ENCODE results near the gene DNAJB12. TPM values are rescaled to one million over a fixed set of nuclear protein-coding genes. Genes with fewer than 3 reads are reported as not detected.
"Not testable (repeated sequence)": the region's sequence is repeated elsewhere in the genome, so short reads cannot be mapped to it uniquely, and the experiment has no call there.

Gene DNAJB12
- total and polyA plus RNA-seq, 12 donors, result 36.3 to 67.0 (median 47.8) TPM

- H3K27ac ChIP-seq, result peak overlapping the region; percentile 89 to 98 (median 95)
- H3K4me3 ChIP-seq, result peak overlapping the region; percentile 50 to 85 (median 80)
- 38 to 48% (median 42%) methylated on average over 17 to 18 of the region's 18 CpGs for WGBS, 4 donors
- H3K27me3 ChIP-seq, result no peaks in the 10 kb centered on the region
- TF ChIP-seq CTCF (IDR thresholded peaks at IDR 0.05) (no peak), POLR2A (IDR thresholded peaks at IDR 0.05) (peak in 1 of 2 donors; percentile 27)
- H3K36me3 ChIP-seq (replicated peaks in 1 of 2), result peaks cover 0 to 11% of the 10 kb centered on the region in 2 donors
- intact Hi-C loops (cut with DNase I), result loop anchor here in 1 of 2 donors (5.0 kb wide), 1 partner anchor 191 kb away; no protein-coding TSS in a partner anchor
- H3K9me3 ChIP-seq (replicated peaks in 1 of 3), result no peaks in the 10 kb centered on the region
- peak in 6 of 7 donors; percentile 61 to 82 (median 67) for DNase-seq
- peaks cover 13 to 23% of the 10 kb centered on the region in 2 donors for H3K4me1 ChIP-seq (replicated peaks in 1 of 2)
These were observed 1.4 kb downstream of the DNAJB12 start for GRCh38 chr10:72353028-72353964.

GRCh38 chr10:72351479-72351878, 3.2 kb downstream of the DNAJB12 start:
- WGBS, 4 donors, result 89 to 94% (median 90%) methylated on average over 6 of the region's 6 CpGs
- H3K36me3 ChIP-seq (replicated peaks in 1 of 2), result peaks cover 0 to 18% of the 10 kb centered on the region in 2 donors
- H3K9me3 ChIP-seq (replicated peaks in 1 of 3), result no peaks in the 10 kb centered on the region
- no peak for TF ChIP-seq CTCF (IDR thresholded peaks at IDR 0.05)
- no peak for TF ChIP-seq POLR2A (IDR thresholded peaks at IDR 0.05)
- no peak overlapping the region for H3K4me3 ChIP-seq
- DNase-seq, result peak in 2 of 7 donors; percentile 14 to 54
- peaks cover 13 to 23% of the 10 kb centered on the region in 2 donors for H3K4me1 ChIP-seq (replicated peaks in 1 of 2)
- H3K27ac ChIP-seq, result peak overlapping the region in 1 of 5 donors; percentile 15
- H3K27me3 ChIP-seq, result no peaks in the 10 kb centered on the region
- intact Hi-C loops (cut with DNase I), result loop anchor here in 1 of 2 donors (5.0 kb wide), 1 partner anchor 189 kb away; no protein-coding TSS in a partner anchor

GRCh38 chr10:72349438-72349837, 5.3 kb downstream of the DNAJB12 start:
- peaks cover 0 to 23% of the 10 kb centered on the region in 2 donors for H3K36me3 ChIP-seq (replicated peaks in 1 of 2)
- TF ChIP-seq POLR2A (IDR thresholded peaks at IDR 0.05) (no peak), CTCF (IDR thresholded peaks at IDR 0.05) (no peak)
- 87 to 96% (median 91%) methylated on average over 2 of the region's 2 CpGs for WGBS, 4 donors

GRCh38 chr10:72348282-72348681, 6.4 kb downstream of the DNAJB12 start:
- TF ChIP-seq POLR2A (IDR thresholded peaks at IDR 0.05) (no peak), CTCF (IDR thresholded peaks at IDR 0.05) (no peak)
- Histone ChIP-seq H3K4me3 (no peak overlapping the region), H3K27me3 (no peaks in the 10 kb centered on the region), H3K9me3 (replicated peaks in 1 of 3) (no peaks in the 10 kb centered on the region), H3K27ac (no peak overlapping the region), H3K36me3 (replicated peaks in 1 of 2) (peaks cover 0 to 34% of the 10 kb centered on the region in 2 donors), H3K4me1 (replicated peaks in 1 of 2) (peaks cover 6 to 25% of the 10 kb centered on the region in 2 donors)
- WGBS, 4 donors, result 92 to 94% (median 94%) methylated on average over 2 to 7 of the region's 7 CpGs
- DNase-seq, result peak in 1 of 7 donors; percentile 47
- intact Hi-C loops (cut with DNase I), result loop anchor here in 1 of 2 donors (10.0 kb wide), 1 partner anchor 213 kb away; no protein-coding TSS in a partner anchor

More at GRCh38 chr10:72349438-72349837, 5.3 kb downstream of the DNAJB12 start:
- H3K27me3 ChIP-seq, result no peaks in the 10 kb centered on the region
- H3K4me1 ChIP-seq (replicated peaks in 1 of 2), result peaks cover 13 to 25% of the 10 kb centered on the region in 2 donors
- H3K9me3 ChIP-seq (replicated peaks in 1 of 3), result no peaks in the 10 kb centered on the region
- DNase-seq, result no peak
- H3K4me3 ChIP-seq, result no peak overlapping the region
- intact Hi-C loops (cut with DNase I), result loop anchor here in 1 of 2 donors (10.0 kb wide), 1 partner anchor 215 kb away; no protein-coding TSS in a partner anchor
- H3K27ac ChIP-seq, result no peak overlapping the region

- DNase-seq; H3K4me1 ChIP-seq (replicated peaks in 1 of 2); H3K4me3 ChIP-seq; H3K9me3 ChIP-seq (replicated peaks in 1 of 3); H3K27me3 ChIP-seq; H3K27ac ChIP-seq: not testable (repeated sequence)
- peaks cover 0 to 51% of the 10 kb centered on the region in 2 donors for H3K36me3 ChIP-seq (replicated peaks in 1 of 2)
- intact Hi-C loops (cut with DNase I), result loop anchor here in 1 of 2 donors (10.0 kb wide), 1 partner anchor 211 kb away; no protein-coding TSS in a partner anchor
- 89 to 97% (median 93%) methylated on average over 6 to 7 of the region's 7 CpGs for WGBS, 4 donors
These were observed 8.6 kb downstream of the DNAJB12 start for GRCh38 chr10:72346117-72346516.

Measured in adrenal gland (tissue), 12 donors.